Measurements from ENCODE around the gene CDK14.

CDK14 gene

DNA sequence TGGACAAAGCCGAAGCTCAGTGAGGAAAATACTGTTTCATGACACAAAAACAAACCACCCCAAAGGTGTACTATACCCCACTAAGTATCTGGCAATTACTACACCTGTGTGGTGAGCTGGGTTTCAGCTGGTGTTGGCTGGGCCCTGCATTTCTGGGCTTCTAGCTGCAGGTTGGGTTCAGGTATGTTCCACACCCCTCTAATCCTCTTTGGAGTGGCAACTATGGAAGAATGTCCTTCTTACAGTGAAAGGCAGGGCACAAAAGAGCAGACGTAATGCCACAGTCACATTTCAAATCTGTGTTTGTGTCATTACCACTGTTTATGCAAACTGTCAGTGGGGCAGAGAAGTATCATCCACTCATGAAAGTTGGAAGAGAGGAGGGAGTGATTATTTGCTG lies 466.6 kb downstream of the CDK14 start:
- no peak for DNase-seq (ENCODE audit: low read depth in 1 of 2, low spot score in 1 of 2)
- Histone ChIP-seq H3K27me3 (ENCODE audit: insufficient read depth, poor library complexity, severe bottlenecking) (no peaks in the 10 kb centered on the region), H3K27ac (replicated peaks) (no peak overlapping the region), H3K4me3 (replicated peaks; ENCODE audit: insufficient read depth, low read length) (no peak overlapping the region)
- no peak for TF ChIP-seq SPI1 (IDR thresholded peaks at IDR 0.05; ENCODE audit: borderline replicate concordance, low read depth)
- TF ChIP-seq POLR2AphosphoS5 (IDR thresholded peaks at IDR 0.05; ENCODE audit: low read depth) = no peak
- TF ChIP-seq, protein P1, sequence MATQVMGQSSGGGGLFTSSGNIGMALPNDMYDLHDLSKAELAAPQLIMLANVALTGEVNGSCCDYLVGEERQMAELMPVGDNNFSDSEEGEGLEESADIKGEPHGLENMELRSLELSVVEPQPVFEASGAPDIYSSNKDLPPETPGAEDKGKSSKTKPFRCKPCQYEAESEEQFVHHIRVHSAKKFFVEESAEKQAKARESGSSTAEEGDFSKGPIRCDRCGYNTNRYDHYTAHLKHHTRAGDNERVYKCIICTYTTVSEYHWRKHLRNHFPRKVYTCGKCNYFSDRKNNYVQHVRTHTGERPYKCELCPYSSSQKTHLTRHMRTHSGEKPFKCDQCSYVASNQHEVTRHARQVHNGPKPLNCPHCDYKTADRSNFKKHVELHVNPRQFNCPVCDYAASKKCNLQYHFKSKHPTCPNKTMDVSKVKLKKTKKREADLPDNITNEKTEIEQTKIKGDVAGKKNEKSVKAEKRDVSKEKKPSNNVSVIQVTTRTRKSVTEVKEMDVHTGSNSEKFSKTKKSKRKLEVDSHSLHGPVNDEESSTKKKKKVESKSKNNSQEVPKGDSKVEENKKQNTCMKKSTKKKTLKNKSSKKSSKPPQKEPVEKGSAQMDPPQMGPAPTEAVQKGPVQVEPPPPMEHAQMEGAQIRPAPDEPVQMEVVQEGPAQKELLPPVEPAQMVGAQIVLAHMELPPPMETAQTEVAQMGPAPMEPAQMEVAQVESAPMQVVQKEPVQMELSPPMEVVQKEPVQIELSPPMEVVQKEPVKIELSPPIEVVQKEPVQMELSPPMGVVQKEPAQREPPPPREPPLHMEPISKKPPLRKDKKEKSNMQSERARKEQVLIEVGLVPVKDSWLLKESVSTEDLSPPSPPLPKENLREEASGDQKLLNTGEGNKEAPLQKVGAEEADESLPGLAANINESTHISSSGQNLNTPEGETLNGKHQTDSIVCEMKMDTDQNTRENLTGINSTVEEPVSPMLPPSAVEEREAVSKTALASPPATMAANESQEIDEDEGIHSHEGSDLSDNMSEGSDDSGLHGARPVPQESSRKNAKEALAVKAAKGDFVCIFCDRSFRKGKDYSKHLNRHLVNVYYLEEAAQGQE (IDR thresholded peaks at IDR 0.05; ENCODE audit: insufficient replicate concordance, low read depth) = no peak
- TF ChIP-seq GABPA (IDR thresholded peaks at IDR 0.05; ENCODE audit: low read depth) = no peak
- TF ChIP-seq, protein P2, sequence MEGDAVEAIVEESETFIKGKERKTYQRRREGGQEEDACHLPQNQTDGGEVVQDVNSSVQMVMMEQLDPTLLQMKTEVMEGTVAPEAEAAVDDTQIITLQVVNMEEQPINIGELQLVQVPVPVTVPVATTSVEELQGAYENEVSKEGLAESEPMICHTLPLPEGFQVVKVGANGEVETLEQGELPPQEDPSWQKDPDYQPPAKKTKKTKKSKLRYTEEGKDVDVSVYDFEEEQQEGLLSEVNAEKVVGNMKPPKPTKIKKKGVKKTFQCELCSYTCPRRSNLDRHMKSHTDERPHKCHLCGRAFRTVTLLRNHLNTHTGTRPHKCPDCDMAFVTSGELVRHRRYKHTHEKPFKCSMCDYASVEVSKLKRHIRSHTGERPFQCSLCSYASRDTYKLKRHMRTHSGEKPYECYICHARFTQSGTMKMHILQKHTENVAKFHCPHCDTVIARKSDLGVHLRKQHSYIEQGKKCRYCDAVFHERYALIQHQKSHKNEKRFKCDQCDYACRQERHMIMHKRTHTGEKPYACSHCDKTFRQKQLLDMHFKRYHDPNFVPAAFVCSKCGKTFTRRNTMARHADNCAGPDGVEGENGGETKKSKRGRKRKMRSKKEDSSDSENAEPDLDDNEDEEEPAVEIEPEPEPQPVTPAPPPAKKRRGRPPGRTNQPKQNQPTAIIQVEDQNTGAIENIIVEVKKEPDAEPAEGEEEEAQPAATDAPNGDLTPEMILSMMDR (IDR thresholded peaks at IDR 0.05; ENCODE audit: insufficient read depth, low read length) = no peak

GRCh38 chr7:91064052-91064451 lies 467.9 kb downstream of the CDK14 start:
- no peak for DNase-seq (ENCODE audit: low read depth in 1 of 2, low spot score in 1 of 2)
- Histone ChIP-seq H3K27me3 (ENCODE audit: insufficient read depth, poor library complexity, severe bottlenecking) (no peaks in the 10 kb centered on the region), H3K4me3 (replicated peaks; ENCODE audit: insufficient read depth, low read length) (no peak overlapping the region), H3K27ac (replicated peaks) (no peak overlapping the region)
- TF ChIP-seq, protein P1 (IDR thresholded peaks at IDR 0.05; ENCODE audit: insufficient replicate concordance, low read depth) = no peak
- TF ChIP-seq, protein P2 (IDR thresholded peaks at IDR 0.05; ENCODE audit: insufficient read depth, low read length) = no peak
- TF ChIP-seq POLR2AphosphoS5 (IDR thresholded peaks at IDR 0.05; ENCODE audit: low read depth) (no peak), SPI1 (IDR thresholded peaks at IDR 0.05; ENCODE audit: borderline replicate concordance, low read depth) (no peak), GABPA (IDR thresholded peaks at IDR 0.05; ENCODE audit: low read depth) (no peak)

GRCh38 chr7:91064938-91065337 lies 468.8 kb downstream of the CDK14 start:
- TF ChIP-seq, protein P1 (IDR thresholded peaks at IDR 0.05; ENCODE audit: insufficient replicate concordance, low read depth) = no peak
- no peak for TF ChIP-seq GABPA (IDR thresholded peaks at IDR 0.05; ENCODE audit: low read depth)
- no peak for TF ChIP-seq SPI1 (IDR thresholded peaks at IDR 0.05; ENCODE audit: borderline replicate concordance, low read depth)
- TF ChIP-seq POLR2AphosphoS5 (IDR thresholded peaks at IDR 0.05; ENCODE audit: low read depth) = no peak
- TF ChIP-seq, protein P2 (IDR thresholded peaks at IDR 0.05; ENCODE audit: insufficient read depth, low read length) = no peak

More at GRCh38 chr7:91064938-91065337, 468.8 kb downstream of the CDK14 start:
- Histone ChIP-seq H3K4me3 (replicated peaks; ENCODE audit: insufficient read depth, low read length) (no peak overlapping the region), H3K27me3 (ENCODE audit: insufficient read depth, poor library complexity, severe bottlenecking) (no peaks in the 10 kb centered on the region), H3K27ac (replicated peaks) (no peak overlapping the region)
- DNase-seq (ENCODE audit: low read depth in 1 of 2, low spot score in 1 of 2) = no peak
